Keratinocyte (primary cell): ENCODE data around the gene ADAM12. TPM values are rescaled to one million over a fixed set of nuclear protein-coding genes. Genes with fewer than 3 reads are reported as not detected.

ENCODE experiments used
- DNase-seq: peaks from one replicate; pipeline ENCODE4 v3.0.0-alpha.2; 2011; ENCODE audit warnings: low read depth, missing footprints, low spot score
- FAIRE-seq: peaks from 2 replicates; lab custom pipeline; 2011; peaks lifted over from hg19 to GRCh38; lab: Jason Lieb, UNC
- H2AFZ ChIP-seq: 2 replicates; pipeline ENCODE4 v1.6.0; 2012; ENCODE audit warnings: low read length, control low read depth, inconsistent platforms; ENCODE audit not compliant: control insufficient read depth
- H3K27ac ChIP-seq: 2 replicates; pipeline ENCODE4 v1.5.1; 2011; ENCODE audit warnings: low read length; ENCODE audit not compliant: control insufficient read depth, insufficient read depth
- H3K27me3 ChIP-seq: 3 replicates; pipeline ENCODE4 v1.6.0; 2011; ENCODE audit warnings: low read length; ENCODE audit not compliant: control insufficient read depth, insufficient read depth; ENCODE audit errors: extremely low read depth
- H3K36me3 ChIP-seq, 2 experiments: 2 replicates in 1 of 2; 3 replicates in 1 of 2; pipeline ENCODE4 v1.5.1; 2011; ENCODE audit warnings: low read length in 2 of 2, mild to moderate bottlenecking in 1 of 2; ENCODE audit not compliant: control insufficient read depth in 2 of 2, insufficient read depth in 2 of 2; ENCODE audit errors: extremely low read depth in 1 of 2
- H3K4me1 ChIP-seq: 3 replicates; pipeline ENCODE4 v1.5.1; 2011; ENCODE audit warnings: low read length; ENCODE audit not compliant: control insufficient read depth, insufficient read depth; ENCODE audit errors: extremely low read depth
- H3K4me2 ChIP-seq: 3 replicates; pipeline ENCODE4 v1.6.0; 2011; ENCODE audit warnings: low read depth, low read length; ENCODE audit not compliant: control insufficient read depth, insufficient read depth; ENCODE audit errors: extremely low read depth
- H3K4me3 ChIP-seq, 3 experiments: fragments of 200-600 bp in 1 of 3; sonication (generic) in 1 of 3; 2 replicates in 2 of 3; 3 replicates in 1 of 3; pipeline ENCODE4 v1.5.1; 2011 to 2016; ENCODE audit warnings: low read length in 3 of 3, mild to moderate bottlenecking in 3 of 3, control low read depth in 2 of 3, inconsistent platforms in 1 of 3, low read depth in 1 of 3, mixed read lengths in 1 of 3, mixed run types in 1 of 3, moderate library complexity in 1 of 3; ENCODE audit not compliant: control insufficient read depth in 2 of 3, insufficient read depth in 2 of 3; ENCODE audit errors: extremely low read depth in 1 of 3
- H3K79me2 ChIP-seq: 2 replicates; pipeline ENCODE4 v1.6.0; 2012; ENCODE audit warnings: low read length; ENCODE audit not compliant: control insufficient read depth, insufficient read depth
- H3K9ac ChIP-seq: 3 replicates; pipeline ENCODE4 v1.6.0; 2011; ENCODE audit warnings: low read length; ENCODE audit not compliant: control insufficient read depth, insufficient read depth; ENCODE audit errors: extremely low read depth
- H3K9me1 ChIP-seq: 3 replicates; pipeline ENCODE4 v1.6.0; 2011; ENCODE audit warnings: low read length; ENCODE audit not compliant: control insufficient read depth, insufficient read depth; ENCODE audit errors: extremely low read depth
- H3K9me3 ChIP-seq: 2 replicates; pipeline ENCODE4 v1.5.1; 2012; ENCODE audit warnings: low read depth, low read length; ENCODE audit not compliant: control insufficient read depth
- H4K20me1 ChIP-seq: 3 replicates; pipeline ENCODE4 v1.6.0; 2011; ENCODE audit warnings: low read length; ENCODE audit not compliant: control insufficient read depth, insufficient read depth; ENCODE audit errors: extremely low read depth
- EZH2 ChIP-seq: IDR thresholded peaks from one replicate; pipeline ENCODE4 v1.6.1; 2012; ENCODE audit warnings: inconsistent platforms, mild to moderate bottlenecking, low read length, moderate library complexity
- dilution Hi-C: fragments of 300-500 bp; cut with MboI; formaldehyde crosslinking; loops from one replicate; pipeline ENCODE4 v1.7.0; 2020; ENCODE audit warnings: low sequenced_read_pairs; ENCODE audit not compliant: extremely low pct_ligation_motif_present
- polyA plus RNA-seq, 5 experiments: library from polyadenylated mRNA; depleted of rRNA in 3 of 5; stranded (reverse) in 3 of 5; stranded (forward) in 1 of 5; unstranded in 1 of 5; fragments of >200 nt; gene quantifications; 1 replicate in 1 of 5; 2 replicates in 3 of 5; 3 replicates in 1 of 5; pipeline versions ENCODE4 v1.2.1 to v1.2.3, GENCODE V29; 2011 to 2012; ENCODE audit warnings: missing spikeins in 2 of 5, low read depth in 1 of 5, low replicate concordance in 1 of 5
- TF ChIP-seq, protein P1 (sequence below), 3 experiments: IDR thresholded peaks in 1 of 3; conservative IDR thresholded peaks in 1 of 3; optimal IDR thresholded peaks in 1 of 3; 2 replicates in 2 of 3; 3 replicates in 1 of 3; pipeline versions ENCODE3 to v1.5.1; 2011; ENCODE audit warnings: low read length in 3 of 3, mild to moderate bottlenecking in 3 of 3, moderate library complexity in 2 of 3, control low read depth in 1 of 3, inconsistent platforms in 1 of 3; ENCODE audit not compliant: insufficient read depth in 2 of 3; ENCODE audit errors: extremely low read depth in 1 of 3

Gene ADAM12
- polyA plus RNA-seq, 1 donor (not counting 4 experiments of a cell fraction or from before 2014, with no cell fraction given) = 0.07 TPM

DNA sequence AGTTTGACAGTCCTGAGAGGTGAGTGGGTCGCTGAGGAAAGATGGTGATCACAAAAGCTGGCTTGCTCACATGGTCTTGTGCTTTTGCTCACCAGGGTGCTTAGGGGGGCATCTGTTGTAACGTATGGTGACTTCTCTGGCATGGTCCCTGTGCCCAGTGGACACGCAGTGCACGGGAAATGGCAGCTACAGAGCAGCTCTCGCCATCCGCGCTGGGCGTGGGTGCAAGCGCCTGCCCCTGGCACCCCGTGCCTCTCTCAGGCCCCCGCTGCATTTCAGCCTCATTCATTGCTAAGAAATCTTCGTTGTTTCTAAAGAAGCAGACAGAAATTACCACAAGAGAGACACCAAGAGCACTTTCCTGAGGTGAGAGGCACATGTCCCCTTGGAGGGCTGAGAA is 390.7 kb downstream of the ADAM12 start:
- no peaks in the 10 kb centered on the region for H3K9me1 ChIP-seq
- H3K9ac ChIP-seq = no peak overlapping the region
- TF ChIP-seq, protein P1, sequence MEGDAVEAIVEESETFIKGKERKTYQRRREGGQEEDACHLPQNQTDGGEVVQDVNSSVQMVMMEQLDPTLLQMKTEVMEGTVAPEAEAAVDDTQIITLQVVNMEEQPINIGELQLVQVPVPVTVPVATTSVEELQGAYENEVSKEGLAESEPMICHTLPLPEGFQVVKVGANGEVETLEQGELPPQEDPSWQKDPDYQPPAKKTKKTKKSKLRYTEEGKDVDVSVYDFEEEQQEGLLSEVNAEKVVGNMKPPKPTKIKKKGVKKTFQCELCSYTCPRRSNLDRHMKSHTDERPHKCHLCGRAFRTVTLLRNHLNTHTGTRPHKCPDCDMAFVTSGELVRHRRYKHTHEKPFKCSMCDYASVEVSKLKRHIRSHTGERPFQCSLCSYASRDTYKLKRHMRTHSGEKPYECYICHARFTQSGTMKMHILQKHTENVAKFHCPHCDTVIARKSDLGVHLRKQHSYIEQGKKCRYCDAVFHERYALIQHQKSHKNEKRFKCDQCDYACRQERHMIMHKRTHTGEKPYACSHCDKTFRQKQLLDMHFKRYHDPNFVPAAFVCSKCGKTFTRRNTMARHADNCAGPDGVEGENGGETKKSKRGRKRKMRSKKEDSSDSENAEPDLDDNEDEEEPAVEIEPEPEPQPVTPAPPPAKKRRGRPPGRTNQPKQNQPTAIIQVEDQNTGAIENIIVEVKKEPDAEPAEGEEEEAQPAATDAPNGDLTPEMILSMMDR (optimal IDR thresholded peaks at IDR 0.05 in 1 of 3, IDR thresholded peaks at IDR 0.05 in 1 of 3, conservative IDR thresholded peaks at IDR 0.05 in 1 of 3; ENCODE audit: extremely low read depth in 1 of 3, insufficient read depth in 2 of 3, low read length in 3 of 3) = no peak
- TF ChIP-seq EZH2 = no peak
- no peaks in the 10 kb centered on the region for H4K20me1 ChIP-seq
- no peaks in the 10 kb centered on the region for H3K27me3 ChIP-seq
- H3K36me3 ChIP-seq = no peaks in the 10 kb centered on the region
- dilution Hi-C loops = no loop called here
- H3K9me3 ChIP-seq = no peaks in the 10 kb centered on the region
- DNase-seq (no peak), FAIRE-seq (no peak)
- H3K4me3 ChIP-seq = no peak overlapping the region
- H2AFZ ChIP-seq = no peak overlapping the region
- no peaks in the 10 kb centered on the region for H3K4me1 ChIP-seq
- H3K79me2 ChIP-seq = no peaks in the 10 kb centered on the region
- no peak overlapping the region for H3K27ac ChIP-seq
- H3K4me2 ChIP-seq = no peak overlapping the region

DNA sequence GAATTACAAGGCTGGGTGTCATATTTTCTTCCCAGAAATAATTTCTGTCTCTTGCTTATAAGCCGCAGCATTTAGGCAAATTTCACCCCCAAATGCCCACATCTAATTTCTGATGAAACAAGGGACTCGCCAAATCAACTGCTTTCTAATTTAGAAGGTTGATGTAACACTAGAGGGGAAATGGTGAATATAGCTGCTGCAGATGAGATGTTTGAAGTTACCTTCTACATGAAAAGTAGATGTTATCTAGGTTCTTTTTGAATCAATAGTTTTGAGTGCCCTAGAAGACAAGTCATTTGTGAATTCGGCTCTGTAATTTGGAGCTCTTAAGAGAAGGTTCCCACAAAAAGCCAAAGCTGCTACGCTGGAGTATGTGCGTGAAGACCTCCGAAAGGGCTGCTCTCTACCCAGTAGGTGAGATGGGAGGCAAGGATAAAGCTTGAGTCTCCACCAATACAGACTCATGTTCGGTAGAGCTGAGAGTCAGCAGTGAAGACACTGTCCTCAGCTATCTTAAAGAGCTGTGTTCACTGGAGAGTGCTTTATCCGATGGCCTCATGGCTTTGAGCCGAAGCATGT is 392.5 kb downstream of the ADAM12 start:
- H3K4me2 ChIP-seq = no peak overlapping the region
- no peaks in the 10 kb centered on the region for H3K9me3 ChIP-seq
- no peak overlapping the region for H3K27ac ChIP-seq
- H3K79me2 ChIP-seq = no peaks in the 10 kb centered on the region
- no peak overlapping the region for H2AFZ ChIP-seq
- H3K9me1 ChIP-seq = no peaks in the 10 kb centered on the region
- H3K4me1 ChIP-seq = no peaks in the 10 kb centered on the region
- no peak overlapping the region for H3K4me3 ChIP-seq
- H3K27me3 ChIP-seq = no peaks in the 10 kb centered on the region
- DNase-seq (no peak), FAIRE-seq (no peak)
- no peaks in the 10 kb centered on the region for H3K36me3 ChIP-seq
- no peaks in the 10 kb centered on the region for H4K20me1 ChIP-seq
- no peak overlapping the region for H3K9ac ChIP-seq
- dilution Hi-C loops = no loop called here
- TF ChIP-seq, protein P1 (optimal IDR thresholded peaks at IDR 0.05 in 1 of 3, IDR thresholded peaks at IDR 0.05 in 1 of 3, conservative IDR thresholded peaks at IDR 0.05 in 1 of 3; ENCODE audit: extremely low read depth in 1 of 3, insufficient read depth in 2 of 3, low read length in 3 of 3) = no peak
- TF ChIP-seq EZH2 = no peak
